HepG2 (cell line): Measurements from ENCODE around the gene PREP. TPM values are rescaled to one million over a fixed set of nuclear protein-coding genes. Genes with fewer than 3 reads are reported as not detected.

Source experiments
- BRCA1 ChIP-seq: sonication (generic); formaldehyde crosslinking; IDR thresholded peaks from 2 replicates; pipeline ENCODE4 v1.4.0; 2020; ENCODE audit warnings: missing genetic modification reagents
- FUBP1 ChIP-seq: sonication (generic); formaldehyde crosslinking; IDR thresholded peaks from 2 replicates; pipeline ENCODE4 v1.5.1; 2020; ENCODE audit warnings: missing genetic modification reagents, mild to moderate bottlenecking, borderline replicate concordance
- HNF4A ChIP-seq: sonication (generic); formaldehyde crosslinking; IDR thresholded peaks from 2 replicates; pipeline ENCODE4 v1.4.0; 2020; ENCODE audit warnings: missing genetic modification reagents
- HNRNPL ChIP-seq: fragments of 200-400 bp; formaldehyde crosslinking; IDR thresholded peaks from 2 replicates; pipeline ENCODE4 v1.6.1; 2017; ENCODE audit warnings: mild to moderate bottlenecking, low read depth, low read length
- KDM4B ChIP-seq: sonication (generic); formaldehyde crosslinking; IDR thresholded peaks from 2 replicates; pipeline ENCODE4 v1.4.0; 2020; ENCODE audit warnings: missing genetic modification reagents
- MXD1 ChIP-seq: sonication (generic); formaldehyde crosslinking; IDR thresholded peaks from 2 replicates; pipeline ENCODE4 v1.4.0; 2020; ENCODE audit warnings: mild to moderate bottlenecking, missing genetic modification reagents
- NFKBIZ ChIP-seq: IDR thresholded peaks from 2 replicates; pipeline ENCODE4 v1.6.1; 2018; ENCODE audit warnings: missing genetic modification reagents, missing compliant biosample characterization
- NKX3-1 ChIP-seq: sonication (generic); formaldehyde crosslinking; IDR thresholded peaks from 2 replicates; pipeline ENCODE4 v1.5.0; 2020; ENCODE audit warnings: missing genetic modification reagents
- REL ChIP-seq: sonication (generic); formaldehyde crosslinking; conservative IDR thresholded peaks from 2 replicates; pipeline ENCODE4 v1.8.0; 2022; ENCODE audit warnings: mild to moderate bottlenecking, missing genetic modification reagents, moderate library complexity
- RFX3 ChIP-seq: IDR thresholded peaks from 2 replicates; pipeline ENCODE4 v1.6.1; 2016; ENCODE audit warnings: missing biosample characterization, missing genetic modification reagents
- SAP130 ChIP-seq: IDR thresholded peaks from 2 replicates; pipeline ENCODE4 v1.6.1; 2016; ENCODE audit warnings: low read depth
- SUZ12 ChIP-seq: fragments of 150-350 bp; IDR thresholded peaks from 2 replicates; pipeline ENCODE4 v1.6.1; 2014; ENCODE audit warnings: low read depth, low read length
- XRCC5 ChIP-seq: fragments of 200-400 bp; formaldehyde crosslinking; optimal IDR thresholded peaks from 2 replicates; pipeline ENCODE3; 2017; ENCODE audit warnings: mild to moderate bottlenecking, low read length
- ZBTB43 ChIP-seq: sonication (generic); formaldehyde crosslinking; conservative IDR thresholded peaks from 2 replicates; pipeline ENCODE4 v1.4.0; 2020; ENCODE audit warnings: missing genetic modification reagents
- ZFP36 ChIP-seq: fragments of 150-350 bp; IDR thresholded peaks from 2 replicates; pipeline ENCODE4 v1.6.1; 2018; ENCODE audit warnings: borderline replicate concordance, low read length, low read depth; ENCODE audit not compliant: partially characterized antibody
- ZFP91 ChIP-seq: sonication (generic); formaldehyde crosslinking; IDR thresholded peaks from 2 replicates; pipeline ENCODE4 v1.9.0; 2022; ENCODE audit warnings: missing genetic modification reagents, mild to moderate bottlenecking, borderline replicate concordance
- ZNF124 ChIP-seq: sonication (generic); formaldehyde crosslinking; IDR thresholded peaks from 2 replicates; pipeline ENCODE4 v1.4.0; 2020; ENCODE audit warnings: missing genetic modification reagents
- ZNF180 ChIP-seq: sonication (generic); formaldehyde crosslinking; IDR thresholded peaks from 2 replicates; pipeline ENCODE4 v1.4.0; 2020; ENCODE audit warnings: low read depth, missing genetic modification reagents, borderline replicate concordance
- ZNF576 ChIP-seq: sonication (generic); formaldehyde crosslinking; IDR thresholded peaks from 2 replicates; pipeline ENCODE4 v1.4.0; 2020; ENCODE audit warnings: mild to moderate bottlenecking, missing genetic modification reagents
- ZNF629 ChIP-seq: sonication (generic); formaldehyde crosslinking; conservative IDR thresholded peaks from 2 replicates; pipeline ENCODE4 v1.5.0; 2020; ENCODE audit warnings: missing genetic modification reagents
- ZNF740 ChIP-seq: sonication (generic); formaldehyde crosslinking; IDR thresholded peaks from 2 replicates; pipeline ENCODE4 v1.4.0; 2020; ENCODE audit warnings: missing genetic modification reagents
- ZNF75D ChIP-seq: sonication (generic); formaldehyde crosslinking; IDR thresholded peaks from 2 replicates; pipeline ENCODE4 v1.8.1; 2023; ENCODE audit warnings: missing genetic modification reagents, mild to moderate bottlenecking, borderline replicate concordance
- ZNF776 ChIP-seq: sonication (generic); formaldehyde crosslinking; IDR thresholded peaks from 2 replicates; pipeline ENCODE4 v1.4.0; 2020; ENCODE audit warnings: mild to moderate bottlenecking, missing genetic modification reagents
- ZNF883 ChIP-seq: sonication (generic); formaldehyde crosslinking; IDR thresholded peaks from 2 replicates; pipeline ENCODE4 v1.5.1; 2020; ENCODE audit warnings: mild to moderate bottlenecking, missing genetic modification reagents; ENCODE audit errors: not compliant biosample characterization
- polyA plus RNA-seq, 8 experiments: library from polyadenylated mRNA; depleted of rRNA in 3 of 8; stranded (reverse) in 7 of 8; unstranded in 1 of 8; fragments of >200 nt; fragmentation: Illumina TruSeq in 4 of 8; extraction: Trizol in 4 of 8; gene quantifications; 2 replicates each; pipeline versions ENCODE4 v1.2.1 to v1.2.3, GENCODE V29; 2011 to 2016; ENCODE audit warnings: low read depth in 4 of 8, missing spikeins in 1 of 8, mixed read lengths in 1 of 8; ENCODE audit not compliant: insufficient read depth in 1 of 8
- total RNA-seq, 5 experiments: library from RNA; depleted of rRNA; stranded (reverse); fragments of >200 nt; fragmentation: Illumina TruSeq; extraction: Trizol; gene quantifications; 2 replicates each; pipeline ENCODE4 v1.2.3, GENCODE V29; 2016; ENCODE audit warnings: low read depth in 1 of 5

The PREP gene
- total and polyA plus RNA-seq, 2 of the 13 experiments (the other 11 are each of a cell fraction or from before 2014, with no cell fraction given), result 12.6 to 15.9 TPM

- TF ChIP-seq ZFP91 (CRISPR knock-in tag) (peak; percentile 39; the same call in 1 of the 2 replicates), NFKBIZ (CRISPR knock-in tag) (no peak; the same call in 1 of the 2 replicates), HNRNPL (no peak), ZNF75D (CRISPR knock-in tag) (no peak), ZBTB43 (CRISPR knock-in tag) (0 out of 2 replicates have a peak, but pooled peaks have one; percentile 37), KDM4B (CRISPR knock-in tag) (no peak), HNF4A (CRISPR knock-in tag) (no peak), FUBP1 (CRISPR knock-in tag) (no peak), ZNF629 (CRISPR knock-in tag) (no peak), NKX3-1 (CRISPR knock-in tag) (no peak), ZNF124 (no peak), ZFP36 (no peak), ZNF576 (no peak), ZNF883 (no peak), SAP130 (CRISPR knock-in tag) (peak; percentile 27), REL (no peak), SUZ12 (no peak), ZNF740 (CRISPR knock-in tag) (no peak), XRCC5 (peak; percentile 48), BRCA1 (no peak), ZNF180 (CRISPR knock-in tag) (no peak), RFX3 (CRISPR knock-in tag) (no peak), ZNF776 (CRISPR knock-in tag) (no peak; the same call in 1 of the 2 replicates), MXD1 (CRISPR knock-in tag) (no peak)
These were observed at the start of gene PREP (continued) for GRCh38 chr6:105402939-105403935.
